Small intestine (tissue), 7 donors: ENCODE data around the gene MOG. TPM values are rescaled to one million over a fixed set of nuclear protein-coding genes. Genes with fewer than 3 reads are reported as not detected.
"Not testable (repeated sequence)": the region's sequence is repeated elsewhere in the genome, so short reads cannot be mapped to it uniquely, and the experiment has no call there.

Source experiments
- DNase-seq, 2 donors: peaks; one replicate each; pipeline versions ENCODE4 v3.0.0 to v3.0.0-alpha.2; 2013
- FAIRE-seq: peaks from 2 replicates; lab custom pipeline; 2012; peaks lifted over from hg19 to GRCh38; lab: Jason Lieb, UNC
- H3K27ac ChIP-seq, 3 donors: one replicate each; pipeline ENCODE4 v1.5.1; 2013; ENCODE audit warnings: low read length in 2 of 3, mild to moderate bottlenecking in 2 of 3, control low read depth in 1 of 3, inconsistent platforms in 1 of 3, low read depth in 1 of 3, moderate library complexity in 1 of 3
- H3K27me3 ChIP-seq, 3 donors: one replicate each; pipeline ENCODE4 v1.6.1; 2013; ENCODE audit warnings: low read length in 3 of 3, inconsistent platforms in 1 of 3; ENCODE audit not compliant: control insufficient read depth in 3 of 3, insufficient read depth in 3 of 3
- H3K36me3 ChIP-seq, 3 donors: one replicate each; pipeline ENCODE4 v1.6.1; 2013; ENCODE audit warnings: low read length in 3 of 3, inconsistent platforms in 1 of 3, low read depth in 1 of 3, mild to moderate bottlenecking in 1 of 3, moderate library complexity in 1 of 3; ENCODE audit not compliant: control insufficient read depth in 3 of 3, insufficient read depth in 2 of 3
- H3K4me1 ChIP-seq, 3 donors: one replicate each; pipeline ENCODE4 v1.6.1; 2013; ENCODE audit warnings: low read length in 2 of 3, inconsistent platforms in 1 of 3, low read depth in 1 of 3, mild to moderate bottlenecking in 1 of 3, moderate library complexity in 1 of 3; ENCODE audit not compliant: control insufficient read depth in 3 of 3, insufficient read depth in 2 of 3
- H3K4me3 ChIP-seq, 3 donors: one replicate each; pipeline ENCODE4 v1.5.1; 2013; ENCODE audit warnings: low read length in 3 of 3, control low read depth in 1 of 3, inconsistent platforms in 1 of 3, low read depth in 1 of 3, mild to moderate bottlenecking in 1 of 3, moderate library complexity in 1 of 3
- H3K9me3 ChIP-seq, 2 donors: one replicate each; pipeline ENCODE4 v1.6.1; 2013; ENCODE audit warnings: low read depth in 1 of 2, low read length in 1 of 2; ENCODE audit not compliant: control insufficient read depth in 2 of 2, insufficient read depth in 1 of 2
- WGBS, 3 donors: extraction: QIAGEN DNeasy Blood & Tissue Kit; methylation state at CpG; one replicate each; pipeline ENCODE4 v1.1.7; 2013; 5-methylcytosine and 5-hydroxymethylcytosine counted together
- polyA plus RNA-seq, 4 donors: library from polyadenylated mRNA; stranded (reverse) in 3 of 4; unstranded in 1 of 4; fragments of 200-250 nt in 3 of 4; fragments of 120-200 nt in 1 of 4; gene quantifications; one replicate each; pipeline versions ENCODE4 v1.2.1 to v1.2.3, GENCODE V29; 2013
- donor health status: healthy with polysubstance abuse.
- donor health status: control.
- donor health status: control.
- donor health status: Bipolar disorder and iron deficiency.
- donor health status: healthy.

Gene MOG
- polyA plus RNA-seq, 4 donors: 0.07 TPM; not detected in 3

GRCh38 chr6:29651413-29652197, 5.3 kb upstream of the MOG start:
- FAIRE-seq: no peak

GRCh38 chr6:29652198-29652584, 4.7 kb upstream of the MOG start:
- H3K4me3 ChIP-seq: no peak overlapping the region
- FAIRE-seq: no peak
- H3K9me3 ChIP-seq: no peaks in the 10 kb centered on the region
- no peak overlapping the region for H3K27ac ChIP-seq
- no peak for DNase-seq
- H3K36me3 ChIP-seq: no peaks in the 10 kb centered on the region
- H3K4me1 ChIP-seq: no peaks in the 10 kb centered on the region
- H3K27me3 ChIP-seq: peaks cover 0 to 14% (median 0%) of the 10 kb centered on the region in 3 donors
- 85 to 91% (median 88%) methylated on average over 10 of the region's 10 CpGs for WGBS, 3 donors

More at GRCh38 chr6:29651413-29652197, 5.3 kb upstream of the MOG start:
- 61 to 73% (median 71%) methylated on average over 6 to 8 of the region's 8 CpGs for WGBS, 3 donors
- Histone ChIP-seq H3K36me3 (no peaks in the 10 kb centered on the region), H3K4me1 (no peaks in the 10 kb centered on the region), H3K27ac (no peak overlapping the region), H3K9me3 (no peaks in the 10 kb centered on the region), H3K4me3 (no peak overlapping the region), H3K27me3 (peaks cover 0 to 8% (median 0%) of the 10 kb centered on the region in 3 donors)
- DNase-seq: peak in 1 of 2 donors; percentile 29

DNA sequence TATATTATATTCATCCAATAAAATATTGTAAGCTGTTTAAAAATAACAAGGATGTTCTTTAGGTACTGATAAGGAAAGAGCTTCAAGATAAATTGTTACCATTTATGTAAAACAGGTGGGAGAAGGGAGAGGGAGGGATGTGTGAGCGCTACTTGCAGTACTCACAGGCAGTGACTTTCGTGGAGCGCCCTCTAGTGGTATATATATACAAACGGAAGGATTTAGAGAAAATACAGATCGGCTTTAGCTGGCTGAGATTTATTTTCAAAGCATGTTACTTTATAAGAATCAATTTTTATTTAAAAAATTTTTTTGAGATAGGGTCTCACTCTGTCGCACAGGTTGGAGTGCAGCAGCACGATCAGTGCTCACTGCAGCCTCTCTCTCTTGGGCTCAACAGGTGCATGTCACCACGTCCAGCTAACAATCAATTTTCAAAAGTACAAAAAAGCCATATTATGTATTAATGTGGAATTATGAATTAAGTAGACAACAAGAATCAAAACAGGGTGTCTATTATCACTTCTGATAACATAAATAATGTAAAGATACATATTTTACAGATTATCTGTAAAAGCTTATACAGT, 3.3 kb upstream of the MOG start:
- WGBS, 3 donors: 9 to 11% (median 10%) methylated on average over 8 of the region's 8 CpGs
- FAIRE-seq (no peak), DNase-seq (peak; percentile 66 to 68)
- no peaks in the 10 kb centered on the region for H3K4me1 ChIP-seq
- H3K27ac ChIP-seq: no peak overlapping the region
- no peaks in the 10 kb centered on the region for H3K9me3 ChIP-seq
- H3K27me3 ChIP-seq: peaks cover 0 to 15% (median 0%) of the 10 kb centered on the region in 3 donors
- H3K4me3 ChIP-seq: no peak overlapping the region
- H3K36me3 ChIP-seq: no peaks in the 10 kb centered on the region

DNA sequence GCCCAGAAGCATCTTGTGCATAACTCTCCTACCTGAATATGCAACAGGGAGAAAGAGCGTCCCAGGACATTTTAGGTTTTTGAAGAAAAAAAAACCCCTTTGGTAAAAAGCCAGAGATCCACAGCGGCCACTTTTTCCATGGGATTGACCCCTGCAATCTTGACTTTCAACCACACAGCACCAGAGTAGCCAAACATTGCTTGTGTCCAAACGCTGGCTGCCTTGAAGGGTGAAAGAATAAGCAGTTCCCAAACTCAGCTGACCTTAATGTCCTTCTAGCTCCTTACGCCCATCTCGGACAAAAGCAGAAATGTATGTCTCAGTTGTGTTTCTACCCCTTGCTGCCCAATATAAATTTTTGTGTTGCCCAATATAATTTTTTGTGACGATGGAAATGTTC, 1.2 kb upstream of the MOG start:
- Histone ChIP-seq H3K4me3 (no peak overlapping the region), H3K9me3 (no peaks in the 10 kb centered on the region), H3K36me3 (no peaks in the 10 kb centered on the region), H3K27ac (no peak overlapping the region), H3K27me3 (peaks cover 0 to 18% (median 2%) of the 10 kb centered on the region in 3 donors), H3K4me1 (no peaks in the 10 kb centered on the region)
- DNase-seq: no peak
- WGBS, 3 donors: 71 to 75% (median 72%) methylated on average over 6 of the region's 6 CpGs
- no peak for FAIRE-seq

DNA sequence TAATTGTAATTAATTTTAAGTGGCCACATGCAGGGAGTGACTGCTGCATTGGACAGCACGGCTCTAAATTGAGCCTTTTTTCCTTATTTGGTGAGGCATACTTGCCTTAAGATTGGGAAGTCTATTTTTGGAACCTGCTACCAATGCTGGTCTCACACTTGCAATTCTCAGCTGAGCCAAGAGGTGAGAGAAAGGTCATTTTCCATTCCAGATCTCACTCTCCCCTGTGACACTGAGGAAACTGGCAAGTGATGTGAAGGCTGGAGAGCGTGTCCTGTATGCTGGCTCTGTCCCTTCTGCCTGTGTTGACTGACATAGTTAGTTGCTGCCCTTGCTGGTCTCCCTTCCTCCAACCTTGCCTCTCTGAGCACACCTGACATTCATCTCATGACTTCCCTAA, 735 bp upstream of the MOG start:
- DNase-seq (no peak), FAIRE-seq (no peak)
- no peak overlapping the region for H3K27ac ChIP-seq
- H3K4me3 ChIP-seq: no peak overlapping the region
- WGBS, 3 donors: 44 to 56% (median 49%) methylated on average over 2 of the region's 2 CpGs
- peaks cover 0 to 18% (median 2%) of the 10 kb centered on the region in 3 donors for H3K27me3 ChIP-seq
- H3K9me3 ChIP-seq: no peaks in the 10 kb centered on the region
- no peaks in the 10 kb centered on the region for H3K36me3 ChIP-seq
- H3K4me1 ChIP-seq: no peaks in the 10 kb centered on the region

- WGBS, 3 donors: 72 to 83% (median 73%) methylated on average over 3 of the region's 3 CpGs
- Histone ChIP-seq H3K9me3 (no peaks in the 10 kb centered on the region), H3K27ac (no peak overlapping the region), H3K27me3 (peaks cover 0 to 19% (median 4%) of the 10 kb centered on the region in 3 donors), H3K4me3 (no peak overlapping the region), H3K36me3 (no peaks in the 10 kb centered on the region), H3K4me1 (no peaks in the 10 kb centered on the region)
- no peak for FAIRE-seq
- no peak for DNase-seq
Observed at GRCh38 chr6:29661071-29661470, 4.2 kb downstream of the MOG start.

- not testable (repeated sequence) for H3K9me3 ChIP-seq, H3K4me1 ChIP-seq, H3K36me3 ChIP-seq, FAIRE-seq, DNase-seq, H3K27ac ChIP-seq, H3K4me3 ChIP-seq
- peaks cover 0 to 19% (median 4%) of the 10 kb centered on the region in 3 donors for H3K27me3 ChIP-seq
- 45 to 64% (median 61%) methylated on average over 14 of the region's 14 CpGs for WGBS, 3 donors
Observed at GRCh38 chr6:29661502-29662141, 4.7 kb downstream of the MOG start.

GRCh38 chr6:29663300-29664042, 6.6 kb downstream of the MOG start:
- no peaks in the 10 kb centered on the region for H3K9me3 ChIP-seq

More at GRCh38 chr6:29663300-29664042, 6.6 kb downstream of the MOG start:
- FAIRE-seq: no peak
- Histone ChIP-seq H3K4me3 (no peak overlapping the region), H3K27me3 (peaks cover 0 to 19% (median 4%) of the 10 kb centered on the region in 3 donors), H3K27ac (no peak overlapping the region), H3K4me1 (no peaks in the 10 kb centered on the region), H3K36me3 (no peaks in the 10 kb centered on the region)
- 19 to 49% (median 38%) methylated on average over 5 of the region's 5 CpGs for WGBS, 3 donors
- DNase-seq: no peak
